K562 (cell line): ENCODE measurements around the gene C22orf39. TPM values are rescaled to one million over a fixed set of nuclear protein-coding genes. Genes with fewer than 3 reads are reported as not detected.

Experiments used
- GATA2 ChIP-seq: sonication (generic); formaldehyde crosslinking; IDR thresholded peaks from 2 replicates; pipeline ENCODE4 v1.4.0; 2020; ENCODE audit warnings: mild to moderate bottlenecking, missing genetic modification reagents
- HBP1 ChIP-seq: fragments of 450-650 bp; formaldehyde crosslinking; IDR thresholded peaks from 2 replicates; pipeline ENCODE4 v1.4.0; 2022; ENCODE audit warnings: missing genetic modification characterization
- SMARCA4 ChIP-seq: fragments of 450-650 bp; IDR thresholded peaks from 2 replicates; pipeline ENCODE4 v1.6.1; 2016
- THRB ChIP-seq: fragments of 450-650 bp; formaldehyde crosslinking; conservative IDR thresholded peaks from 2 replicates; pipeline ENCODE4 v1.4.0; 2022; ENCODE audit warnings: mild to moderate bottlenecking, missing genetic modification characterization
- ZBTB17 ChIP-seq: fragments of 450-650 bp; formaldehyde crosslinking; IDR thresholded peaks from 2 replicates; pipeline ENCODE4 v1.4.0; 2020; ENCODE audit warnings: mild to moderate bottlenecking
- ZFP36 ChIP-seq: fragments of 150-350 bp; IDR thresholded peaks from 2 replicates; pipeline ENCODE4 v1.6.1; 2018; ENCODE audit warnings: low read length, low read depth; ENCODE audit not compliant: partially characterized antibody
- ZNF12 ChIP-seq: sonication (generic); formaldehyde crosslinking; IDR thresholded peaks from 2 replicates; pipeline ENCODE4 v1.4.0; 2020; ENCODE audit warnings: mild to moderate bottlenecking, missing genetic modification reagents
- ZNF384 ChIP-seq: IDR thresholded peaks from 2 replicates; pipeline ENCODE4 v1.6.1; 2012; ENCODE audit warnings: low read depth, low read length, improper control_type of control experiment
- polyA plus RNA-seq, 8 experiments: library from polyadenylated mRNA; depleted of rRNA in 4 of 8; stranded (reverse) in 5 of 8; unstranded in 3 of 8; fragments of >200 nt; fragmentation: Nextera tagmentation in 2 of 8; fragmentation: Illumina TruSeq in 1 of 8; extraction: Ambion mirVana in 2 of 8; extraction: Trizol in 1 of 8; gene quantifications; 2 replicates each; pipeline versions ENCODE4 v1.2.1 to v1.2.3, GENCODE V29; 2011 to 2014; ENCODE audit warnings: inconsistent platforms in 1 of 8, missing spikeins in 1 of 8
- total RNA-seq, 7 experiments: library from RNA; depleted of rRNA in 6 of 7; stranded (reverse); fragments of >200 nt in 6 of 7; fragmentation: Illumina TruSeq in 2 of 7; extraction: Trizol in 2 of 7; gene quantifications; 2 replicates each; pipeline versions ENCODE4 v1.2.1 to v1.2.3, GENCODE V29; 2011 to 2021; ENCODE audit warnings: low replicate concordance in 1 of 7
- TF ChIP-seq, protein P1 (sequence below): fragments of 450-650 bp; IDR thresholded peaks from 2 replicates; pipeline ENCODE4 v1.6.1; 2016; ENCODE audit warnings: antibody characterized with exemption
- TF ChIP-seq, protein P2 (sequence below): fragments of 250-450 bp; sonication (Bioruptor Pico); IDR thresholded peaks from 2 replicates; pipeline ENCODE4 v1.8.0; 2022; ENCODE audit warnings: inconsistent platforms

Gene C22orf39
- total and polyA plus RNA-seq, 9 of the 15 experiments (the other 6 are each of a cell fraction or from before 2014, with no cell fraction given): 20.4 to 139 (median 66.8) TPM

- TF ChIP-seq THRB (CRISPR knock-in tag) (0 out of 2 replicates have a peak, but pooled peaks have one; percentile 0), SMARCA4 (peak; percentile 16; the same call in 1 of the 2 replicates), GATA2 (CRISPR knock-in tag) (0 out of 2 replicates have a peak, but pooled peaks have one; percentile 17), ZNF12 (CRISPR knock-in tag) (peak; percentile 50; the same call in 1 of the 2 replicates), ZNF384 (peak; percentile 55; the same call in 1 of the 2 replicates), ZBTB17 (CRISPR knock-in tag) (no peak), HBP1 (0 out of 2 replicates have a peak, but pooled peaks have one; percentile 40), ZFP36 (no peak)
- TF ChIP-seq, protein P1, sequence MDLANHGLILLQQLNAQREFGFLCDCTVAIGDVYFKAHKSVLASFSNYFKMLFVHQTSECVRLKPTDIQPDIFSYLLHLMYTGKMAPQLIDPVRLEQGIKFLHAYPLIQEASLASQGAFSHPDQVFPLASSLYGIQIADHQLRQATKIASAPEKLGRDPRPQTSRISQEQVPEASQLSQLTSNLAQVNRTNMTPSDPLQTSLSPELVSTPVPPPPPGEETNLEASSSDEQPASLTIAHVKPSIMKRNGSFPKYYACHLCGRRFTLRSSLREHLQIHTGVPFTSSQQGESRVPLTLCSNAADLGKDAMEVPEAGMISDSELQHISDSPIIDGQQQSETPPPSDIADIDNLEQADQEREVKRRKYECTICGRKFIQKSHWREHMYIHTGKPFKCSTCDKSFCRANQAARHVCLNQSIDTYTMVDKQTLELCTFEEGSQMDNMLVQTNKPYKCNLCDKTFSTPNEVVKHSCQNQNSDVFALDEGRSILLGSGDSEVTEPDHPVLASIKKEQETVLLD: 0 out of 2 replicates have a peak, but pooled peaks have one; percentile 7
- TF ChIP-seq, protein P2, sequence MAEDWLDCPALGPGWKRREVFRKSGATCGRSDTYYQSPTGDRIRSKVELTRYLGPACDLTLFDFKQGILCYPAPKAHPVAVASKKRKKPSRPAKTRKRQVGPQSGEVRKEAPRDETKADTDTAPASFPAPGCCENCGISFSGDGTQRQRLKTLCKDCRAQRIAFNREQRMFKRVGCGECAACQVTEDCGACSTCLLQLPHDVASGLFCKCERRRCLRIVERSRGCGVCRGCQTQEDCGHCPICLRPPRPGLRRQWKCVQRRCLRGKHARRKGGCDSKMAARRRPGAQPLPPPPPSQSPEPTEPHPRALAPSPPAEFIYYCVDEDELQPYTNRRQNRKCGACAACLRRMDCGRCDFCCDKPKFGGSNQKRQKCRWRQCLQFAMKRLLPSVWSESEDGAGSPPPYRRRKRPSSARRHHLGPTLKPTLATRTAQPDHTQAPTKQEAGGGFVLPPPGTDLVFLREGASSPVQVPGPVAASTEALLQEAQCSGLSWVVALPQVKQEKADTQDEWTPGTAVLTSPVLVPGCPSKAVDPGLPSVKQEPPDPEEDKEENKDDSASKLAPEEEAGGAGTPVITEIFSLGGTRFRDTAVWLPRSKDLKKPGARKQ (CRISPR knock-in tag): no peak
- TF ChIP-seq, all 486 proteins: peak for 12
Observed at GRCh38 chr22:19490628-19491230, 43.2 kb upstream of the C22orf39 start (continued).
